Chondrocyte (in vitro differentiated cells): ENCODE measurements around the gene MMP15. TPM values are rescaled to one million over a fixed set of nuclear protein-coding genes. Genes with fewer than 3 reads are reported as not detected.
A peak's percentile ranks its signal among the peaks of the same experiment; 100 is the strongest.

Experiments
- DNase-seq: peaks from one replicate; pipeline ENCODE4 v3.0.0; 2021; ENCODE audit warnings: mixed read lengths, low spot score
- H3K27ac Mint-ChIP-seq: one replicate; pipeline ENCODE4 v1.8.0; 2021; ENCODE audit warnings: mild to moderate bottlenecking, moderate library complexity, mixed read lengths; ENCODE audit not compliant: unreplicated experiment
- H3K27me3 Mint-ChIP-seq: 2 replicates; pipeline ENCODE4 v1.8.0; 2021; ENCODE audit warnings: low read depth, mixed read lengths
- H3K36me3 Mint-ChIP-seq: 2 replicates; pipeline ENCODE4 v1.8.0; 2021; ENCODE audit warnings: low read depth, mixed read lengths
- H3K4me1 Mint-ChIP-seq: 2 replicates; pipeline ENCODE4 v1.8.0; 2021; ENCODE audit warnings: low read depth, mild to moderate bottlenecking, mixed read lengths
- H3K4me3 Mint-ChIP-seq: one replicate; pipeline ENCODE4 v1.8.0; 2021; ENCODE audit warnings: mild to moderate bottlenecking, moderate library complexity, mixed read lengths; ENCODE audit not compliant: unreplicated experiment
- H3K9me3 Mint-ChIP-seq: 2 replicates; pipeline ENCODE4 v1.8.0; 2021; ENCODE audit warnings: low read depth, mixed read lengths
- CTCF ChIP-seq: fragments of 200-600 bp; sonication (generic); IDR thresholded peaks from 2 replicates; pipeline ENCODE4 v1.5.0; 2021; ENCODE audit warnings: antibody characterized with exemption, mild to moderate bottlenecking, moderate library complexity
- total RNA-seq: library from RNA; stranded (reverse); gene quantifications from 3 replicates; pipeline ENCODE4 v1.2.1, GENCODE V29; 2021

The MMP15 gene
- total RNA-seq, 1 donor from 2014 or later: 12.0 TPM

GRCh38 chr16:58040496-58040846, 14.9 kb downstream of the MMP15 start:
- Mint-ChIP-seq H3K36me3 (peaks cover 3% of the 10 kb centered on the region), H3K27ac (no peak overlapping the region), H3K4me1 (no peaks in the 10 kb centered on the region), H3K9me3 (no peaks in the 10 kb centered on the region), H3K4me3 (no peak overlapping the region), H3K27me3 (no peaks in the 10 kb centered on the region)
- peak; percentile 48 for DNase-seq
- no peak for TF ChIP-seq CTCF

GRCh38 chr16:58040945-58041627, 15.5 kb downstream of the MMP15 start:
- H3K27me3 Mint-ChIP-seq: no peaks in the 10 kb centered on the region
- no peak for DNase-seq
- no peak overlapping the region for H3K27ac Mint-ChIP-seq
- peaks cover 3% of the 10 kb centered on the region for H3K36me3 Mint-ChIP-seq
- H3K9me3 Mint-ChIP-seq: no peaks in the 10 kb centered on the region
- no peak overlapping the region for H3K4me3 Mint-ChIP-seq
- no peak for TF ChIP-seq CTCF
- no peaks in the 10 kb centered on the region for H3K4me1 Mint-ChIP-seq

- Mint-ChIP-seq H3K27me3 (no peaks in the 10 kb centered on the region), H3K36me3 (peaks cover 3% of the 10 kb centered on the region), H3K9me3 (no peaks in the 10 kb centered on the region), H3K4me1 (no peaks in the 10 kb centered on the region), H3K27ac (no peak overlapping the region), H3K4me3 (no peak overlapping the region)
- no peak for DNase-seq
- TF ChIP-seq CTCF: no peak
These were observed 16.0 kb downstream of the MMP15 start for GRCh38 chr16:58041628-58041955.

- Mint-ChIP-seq H3K36me3 (peaks cover 3% of the 10 kb centered on the region), H3K27ac (no peak overlapping the region), H3K27me3 (no peaks in the 10 kb centered on the region), H3K4me1 (no peaks in the 10 kb centered on the region), H3K9me3 (no peaks in the 10 kb centered on the region), H3K4me3 (no peak overlapping the region)
- TF ChIP-seq CTCF: no peak
- no peak for DNase-seq
These were observed 16.7 kb downstream of the MMP15 start for GRCh38 chr16:58042001-58042885.

GRCh38 chr16:58042886-58043515, 17.4 kb downstream of the MMP15 start:
- Mint-ChIP-seq H3K4me3 (no peak overlapping the region), H3K27me3 (no peaks in the 10 kb centered on the region), H3K4me1 (no peaks in the 10 kb centered on the region), H3K36me3 (peaks cover 2% of the 10 kb centered on the region), H3K27ac (no peak overlapping the region), H3K9me3 (no peaks in the 10 kb centered on the region)
- DNase-seq: no peak
- TF ChIP-seq CTCF: no peak
